HepG2 (cell line): ENCODE data around the gene NDST1.

Experiments
- CEBPB ChIP-seq: IDR thresholded peaks from 2 replicates; pipeline ENCODE4 v1.6.1; 2011; ENCODE audit warnings: low read depth, low read length, improper control_type of control experiment, borderline replicate concordance
- CREM ChIP-seq, 2 experiments: sonication (generic) in 1 of 2; formaldehyde crosslinking in 1 of 2; IDR thresholded peaks; 2 replicates each; pipeline versions ENCODE4 v1.4.0 to v1.6.1; 2016 to 2020; ENCODE audit warnings: antibody characterized with exemption in 1 of 2, mild to moderate bottlenecking in 1 of 2, missing genetic modification reagents in 1 of 2
- ELF1 ChIP-seq: sonication (generic); formaldehyde crosslinking; IDR thresholded peaks from 2 replicates; pipeline ENCODE4 v1.4.0; 2020; ENCODE audit warnings: missing genetic modification reagents
- GTF2F1 ChIP-seq: fragments of 150-350 bp; IDR thresholded peaks from 2 replicates; pipeline ENCODE4 v1.6.1; 2014; ENCODE audit warnings: low read length
- MAFF ChIP-seq: IDR thresholded peaks from 2 replicates; pipeline ENCODE4 v1.6.1; 2011; ENCODE audit warnings: low read depth, low read length, improper control_type of control experiment
- MAX ChIP-seq: IDR thresholded peaks from 2 replicates; pipeline ENCODE4 v1.6.1; 2012; ENCODE audit warnings: inconsistent platforms
- YY1 ChIP-seq: IDR thresholded peaks from 2 replicates; pipeline ENCODE4 v1.6.1; 2011; ENCODE audit warnings: low read length, low read depth, moderate library complexity, mild to moderate bottlenecking; ENCODE audit not compliant: insufficient read depth, insufficient replicate concordance
- ZNF558 ChIP-seq: sonication (generic); formaldehyde crosslinking; IDR thresholded peaks from 2 replicates; pipeline ENCODE4 v1.9.0; 2022; ENCODE audit warnings: mild to moderate bottlenecking, missing genetic modification reagents, borderline replicate concordance
- ZSCAN9 ChIP-seq: IDR thresholded peaks from 2 replicates; pipeline ENCODE4 v1.6.1; 2016; ENCODE audit warnings: borderline replicate concordance

GRCh38 chr5:150490296-150490669, 17.6 kb upstream of the NDST1 start:
- TF ChIP-seq ELF1 (CRISPR knock-in tag) (no peak), GTF2F1 (no peak), ZSCAN9 (no peak), MAX (no peak), CEBPB (no peak), ZNF558 (no peak), YY1 (no peak), MAFF (no peak), CREM (IDR thresholded peaks at IDR 0.05) (no peak), CREM (CRISPR knock-in tag; IDR thresholded peaks at IDR 0.05) (no peak)
